ENCODE data around the gene APLP2.

DNA sequence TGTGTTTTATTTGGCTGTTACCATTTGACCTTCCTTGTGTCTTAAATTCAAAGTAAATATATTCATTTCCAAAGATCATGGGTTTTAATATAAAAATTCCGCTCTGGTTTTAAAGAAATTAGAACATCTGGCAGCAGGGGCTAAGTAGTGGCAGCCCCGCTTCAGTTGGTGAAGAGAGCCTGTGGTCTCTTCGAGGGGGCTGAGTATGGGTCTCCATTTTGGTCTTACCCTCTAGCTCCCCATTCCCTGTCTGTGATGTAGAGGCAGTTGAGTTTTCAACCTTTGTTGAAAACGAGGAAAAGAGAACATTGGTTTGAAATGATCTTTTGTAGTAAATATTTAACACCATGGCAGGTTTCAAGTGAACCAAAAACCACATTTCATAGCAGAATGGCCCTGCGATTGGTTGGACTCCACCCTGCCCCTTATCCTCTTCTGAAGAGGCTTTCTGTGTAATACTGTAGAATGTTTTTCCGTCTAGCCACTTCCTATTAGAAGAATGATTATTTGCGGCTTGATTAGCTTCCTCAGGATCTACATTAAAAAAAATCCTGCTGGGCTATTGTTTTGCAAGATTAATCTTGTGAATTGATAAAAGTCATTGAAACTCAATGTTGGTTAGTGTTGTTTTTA lies 17.7 kb downstream of the APLP2 start:
- no peak for TF ChIP-seq CTCF (IDR thresholded peaks at IDR 0.05; ENCODE audit: low read depth, low read length)
- no peak for TF ChIP-seq EZH2phosphoT487 (IDR thresholded peaks at IDR 0.05; ENCODE audit: low read depth)

Measured in OCI-LY3 (cell line).